Measurements from ENCODE around the gene BBS1.

BBS1 gene

DNA sequence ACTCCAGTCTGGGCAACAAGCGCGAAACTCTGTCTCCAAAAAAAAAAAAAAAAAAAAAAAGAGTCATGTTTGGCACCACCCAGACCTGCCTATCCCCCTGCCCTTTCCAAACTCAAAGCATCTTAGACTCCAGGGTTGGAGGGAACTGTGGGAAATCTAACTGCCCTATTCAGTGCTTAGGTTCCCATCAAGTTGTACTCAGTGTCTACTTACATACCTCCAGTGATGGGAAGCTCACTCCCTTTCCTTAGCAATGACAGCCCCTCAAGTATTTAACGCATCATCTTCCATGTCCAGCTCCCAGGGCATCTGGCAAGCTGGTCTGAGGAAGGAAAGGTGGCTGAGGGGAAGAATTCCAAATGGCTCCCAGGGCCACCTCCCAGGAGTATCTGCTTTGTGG is 39.3 kb downstream of the BBS1 start:
- no peak for DNase-seq (ENCODE audit: low read depth in 2 of 2)

DNA sequence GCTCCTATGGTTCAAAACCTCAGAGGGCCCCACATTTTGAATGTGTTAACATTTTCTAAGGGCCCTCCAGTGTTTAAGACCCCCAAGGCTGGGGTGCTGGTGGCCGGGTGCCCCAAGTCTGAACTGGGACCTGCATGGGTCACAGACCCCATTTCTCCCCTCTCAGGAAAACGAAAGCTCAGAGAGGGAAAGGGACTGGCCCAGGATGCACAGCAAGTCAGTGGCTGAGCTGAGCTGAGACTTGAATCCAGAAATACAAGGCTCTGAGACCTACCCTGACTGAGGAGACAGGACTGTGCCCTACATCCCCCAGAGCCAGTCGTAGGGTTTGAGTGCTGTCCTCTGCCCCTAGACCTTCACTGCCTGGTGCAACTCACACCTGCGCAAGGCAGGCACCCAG is 40.5 kb downstream of the BBS1 start:
- no peak for DNase-seq (ENCODE audit: low read depth in 2 of 2)

DNA sequence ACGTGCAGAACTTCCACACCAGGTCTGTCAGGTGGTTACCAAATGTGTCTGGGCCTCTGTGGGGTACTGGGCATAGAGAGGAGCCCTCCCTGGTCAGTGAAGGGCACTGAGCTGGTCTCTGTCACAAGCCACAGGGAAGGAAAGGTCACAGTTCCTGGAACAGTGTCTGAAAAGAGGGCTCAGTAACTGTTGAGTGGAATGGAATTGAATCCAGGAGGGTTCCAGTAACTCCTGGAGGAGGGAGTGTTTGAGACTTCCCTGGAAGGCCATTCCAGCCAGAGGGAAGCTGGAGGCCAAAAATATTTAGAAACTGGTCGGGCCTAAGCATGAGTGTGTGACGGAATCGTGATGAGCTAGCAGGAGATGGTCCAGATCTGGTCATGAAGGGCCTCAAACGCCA is 44.2 kb downstream of the BBS1 start:
- no peak for DNase-seq (ENCODE audit: low read depth in 2 of 2)

GRCh38 chr11:66555416-66555815 is 45.0 kb downstream of the BBS1 start:
- no peak for DNase-seq (ENCODE audit: low read depth in 2 of 2)

DNA sequence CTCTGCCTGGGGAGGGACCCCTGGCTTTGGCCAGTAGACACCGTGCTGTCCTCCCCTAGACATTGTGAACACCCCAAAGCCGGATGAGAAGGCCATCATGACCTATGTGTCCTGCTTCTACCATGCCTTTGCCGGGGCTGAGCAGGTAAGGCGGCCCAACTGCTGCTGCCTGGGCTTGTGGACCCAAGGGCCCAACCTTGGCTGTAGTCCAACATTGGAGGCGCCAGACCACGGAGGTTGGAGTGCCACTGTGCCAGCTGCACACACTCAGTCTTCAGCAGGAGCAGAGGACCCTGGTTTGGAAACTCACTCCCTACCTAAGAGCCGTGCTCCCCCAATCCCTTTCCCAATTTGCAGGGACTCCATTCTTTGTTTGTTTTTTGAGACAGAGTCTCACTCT is 45.7 kb downstream of the BBS1 start:
- no peak for DNase-seq (ENCODE audit: low read depth in 2 of 2)

DNA sequence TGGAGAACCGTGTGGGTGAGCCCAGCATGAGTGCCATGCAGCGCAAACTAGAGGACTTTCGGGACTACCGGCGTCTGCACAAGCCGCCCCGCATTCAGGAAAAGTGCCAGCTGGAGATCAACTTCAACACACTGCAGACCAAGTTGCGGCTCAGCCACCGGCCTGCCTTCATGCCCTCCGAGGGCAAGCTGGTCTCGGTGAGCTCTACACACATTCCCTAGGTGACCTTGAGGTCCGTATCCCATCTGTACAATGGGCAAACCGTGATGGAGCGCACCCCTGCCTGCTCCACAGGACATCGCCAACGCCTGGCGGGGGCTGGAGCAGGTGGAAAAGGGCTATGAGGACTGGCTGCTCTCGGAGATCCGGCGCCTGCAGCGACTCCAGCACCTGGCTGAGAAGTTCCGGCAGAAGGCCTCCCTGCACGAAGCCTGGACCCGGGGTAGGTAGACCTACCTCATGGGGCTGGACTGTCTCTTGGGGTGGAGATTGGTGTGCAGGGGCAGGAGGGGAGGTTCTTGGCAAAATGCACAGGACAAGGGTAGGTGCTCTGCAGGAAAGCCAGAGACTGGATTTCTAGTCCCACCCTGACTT is 47.4 kb downstream of the BBS1 start:
- no peak for DNase-seq (ENCODE audit: low read depth in 2 of 2)

- no peak for DNase-seq (ENCODE audit: low read depth in 2 of 2)
Observed at GRCh38 chr11:66559142-66559865, 48.9 kb downstream of the BBS1 start.

DNA sequence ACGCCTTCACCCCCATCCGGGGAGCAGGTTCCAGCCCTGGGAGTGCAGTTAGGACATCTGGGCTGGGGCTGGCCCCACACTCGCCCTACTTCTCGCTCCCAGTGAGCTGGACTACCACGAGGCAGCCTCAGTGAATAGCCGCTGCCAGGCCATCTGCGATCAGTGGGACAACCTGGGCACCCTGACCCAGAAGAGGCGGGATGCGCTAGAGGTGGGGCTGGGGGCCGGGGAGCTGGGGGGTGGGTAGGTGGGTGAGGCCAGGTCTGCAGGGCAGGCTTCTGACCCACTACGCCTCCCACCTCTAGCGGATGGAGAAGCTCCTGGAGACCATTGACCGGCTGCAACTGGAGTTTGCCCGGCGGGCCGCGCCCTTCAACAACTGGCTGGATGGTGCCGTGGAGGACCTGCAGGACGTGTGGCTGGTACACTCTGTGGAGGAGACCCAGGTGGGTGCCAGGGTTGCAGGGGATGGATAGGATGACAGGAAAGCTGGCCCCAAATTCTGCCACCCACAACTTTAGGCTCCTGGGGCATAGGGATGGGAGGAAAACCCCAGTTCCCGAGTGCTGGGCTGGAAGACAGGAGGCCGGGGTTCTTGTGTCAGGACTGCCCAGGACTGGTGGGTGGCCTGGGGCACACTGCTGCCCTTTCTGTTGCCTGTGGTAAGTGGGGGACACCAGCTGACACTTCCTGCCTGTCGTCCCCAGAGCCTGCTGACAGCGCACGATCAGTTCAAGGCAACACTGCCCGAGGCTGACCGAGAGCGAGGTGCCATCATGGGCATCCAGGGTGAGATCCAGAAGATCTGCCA is 49.6 kb downstream of the BBS1 start:
- DNase-seq (ENCODE audit: low read depth in 2 of 2) = no peak

DNA sequence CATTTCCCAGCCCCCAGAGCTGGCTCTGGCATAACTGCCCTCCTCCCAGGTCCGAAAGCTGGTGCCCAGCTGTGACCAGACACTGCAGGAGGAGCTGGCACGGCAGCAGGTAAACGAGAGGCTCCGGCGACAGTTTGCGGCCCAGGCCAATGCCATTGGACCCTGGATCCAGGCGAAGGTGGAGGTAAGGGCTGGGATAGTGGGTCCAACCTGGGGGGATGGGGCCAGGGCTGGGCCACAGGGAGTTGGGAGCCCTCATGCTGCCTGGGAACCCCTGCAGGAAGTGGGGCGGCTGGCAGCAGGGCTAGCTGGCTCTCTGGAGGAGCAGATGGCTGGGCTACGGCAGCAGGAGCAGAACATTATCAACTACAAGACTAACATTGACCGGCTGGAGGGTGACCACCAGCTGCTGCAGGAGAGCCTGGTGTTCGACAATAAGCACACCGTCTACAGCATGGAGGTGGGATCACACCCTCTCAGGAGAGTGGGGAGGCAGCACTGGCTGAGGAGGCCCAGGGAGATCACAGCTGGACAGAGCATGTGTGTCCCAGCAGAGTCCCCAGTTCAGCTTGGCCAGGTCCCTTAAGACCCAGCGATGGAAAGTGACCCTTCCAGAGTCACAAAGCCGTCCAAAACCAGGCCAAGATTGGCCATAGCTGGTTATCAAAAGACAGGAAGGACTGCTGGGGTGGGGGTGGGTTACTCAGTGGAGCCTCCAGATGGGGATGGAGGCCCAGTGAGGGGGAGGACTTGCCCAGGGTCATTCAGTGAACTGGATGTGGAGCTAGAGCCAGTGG is 50.9 kb downstream of the BBS1 start:
- DNase-seq (ENCODE audit: low read depth in 2 of 2) = no peak

DNA sequence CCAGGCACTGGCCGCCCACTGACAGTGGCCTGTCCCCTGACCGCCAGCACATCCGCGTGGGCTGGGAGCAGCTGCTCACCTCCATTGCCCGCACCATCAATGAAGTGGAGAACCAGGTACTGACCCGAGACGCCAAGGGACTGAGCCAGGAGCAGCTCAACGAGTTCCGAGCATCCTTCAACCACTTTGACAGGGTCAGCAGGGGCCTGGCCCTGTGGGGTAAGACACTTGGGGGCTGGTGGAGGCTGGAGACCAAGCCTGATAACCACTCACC is 51.5 kb downstream of the BBS1 start:
- DNase-seq (ENCODE audit: low read depth in 2 of 2) = no peak

- no peak for DNase-seq (ENCODE audit: low read depth in 2 of 2)
Observed at GRCh38 chr11:66562275-66562674, 51.8 kb downstream of the BBS1 start.

DNA sequence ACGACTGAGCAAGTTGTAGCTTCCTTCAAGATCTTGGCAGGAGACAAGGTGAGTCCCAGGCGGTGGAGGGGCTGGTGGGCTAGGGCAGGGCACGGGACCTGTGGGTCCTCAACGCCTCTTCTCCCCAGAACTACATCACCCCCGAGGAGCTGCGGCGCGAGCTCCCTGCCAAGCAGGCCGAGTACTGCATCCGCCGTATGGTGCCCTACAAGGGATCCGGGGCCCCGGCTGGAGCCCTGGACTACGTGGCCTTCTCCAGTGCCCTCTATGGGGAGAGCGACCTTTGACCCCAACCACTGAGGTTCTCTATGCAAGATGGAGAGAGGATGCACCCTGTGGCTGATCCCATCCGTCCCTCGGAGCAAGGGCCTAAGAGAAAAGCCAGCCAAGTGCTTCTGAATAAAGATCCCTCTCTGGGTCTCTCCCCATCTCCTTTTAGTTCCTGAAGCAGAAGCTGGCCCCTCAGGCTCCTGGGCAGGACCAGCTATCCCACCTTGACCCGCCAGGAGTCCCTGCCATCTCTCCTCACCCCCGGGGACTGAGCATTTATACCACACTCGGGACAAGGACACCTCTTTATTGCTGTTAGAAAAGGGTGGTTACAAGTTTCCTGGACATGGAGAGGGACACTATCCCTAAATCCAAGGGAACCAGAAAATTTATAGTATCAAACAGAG is 52.6 kb downstream of the BBS1 start:
- no peak for DNase-seq (ENCODE audit: low read depth in 2 of 2)

GRCh38 chr11:66563832-66564231 is 53.4 kb downstream of the BBS1 start:
- no peak for DNase-seq (ENCODE audit: low read depth in 2 of 2)

DNA sequence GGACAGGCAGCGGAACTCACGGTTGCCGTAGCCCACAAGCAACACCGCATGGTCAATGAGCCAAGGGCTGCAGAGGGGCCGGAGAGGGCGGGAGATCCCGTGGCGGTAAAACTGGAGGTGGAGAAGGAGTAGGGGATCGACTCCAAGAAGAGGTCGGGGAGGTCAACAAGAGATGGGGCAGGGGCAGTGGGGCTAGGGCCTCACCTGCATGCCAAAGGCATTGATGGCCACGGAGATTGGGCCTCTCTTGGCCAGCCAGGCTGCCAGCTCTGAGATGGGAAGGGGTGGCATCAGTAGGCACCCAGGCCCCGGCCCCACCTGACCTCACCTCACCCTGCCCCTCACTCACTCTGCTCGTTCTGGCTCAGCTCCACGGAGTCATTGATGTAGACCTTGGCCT is 54.1 kb downstream of the BBS1 start:
- no peak for DNase-seq (ENCODE audit: low read depth in 2 of 2)

DNA sequence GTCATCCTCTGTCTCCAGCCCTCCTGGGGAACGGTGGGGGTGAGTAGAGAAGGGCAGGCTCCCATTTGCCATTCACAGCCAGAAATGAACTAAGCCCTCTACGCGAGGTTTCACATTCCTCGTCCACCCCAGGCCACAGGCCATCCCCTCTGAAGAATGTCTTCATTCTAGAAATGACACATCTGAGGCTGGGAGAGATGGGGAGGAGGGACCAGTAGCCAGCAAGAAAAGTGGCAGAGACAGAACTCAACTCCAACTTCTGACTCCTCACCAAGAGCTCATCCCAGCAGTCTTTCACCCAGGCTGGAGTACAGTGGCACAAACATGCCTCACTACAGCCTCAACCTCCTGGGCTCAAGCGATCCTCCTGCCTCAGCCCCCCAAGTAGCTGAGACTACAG is 54.5 kb downstream of the BBS1 start:
- no peak for DNase-seq (ENCODE audit: low read depth in 2 of 2)

GRCh38 chr11:66566221-66566620 is 55.8 kb downstream of the BBS1 start:
- no peak for DNase-seq (ENCODE audit: low read depth in 2 of 2)

DNA sequence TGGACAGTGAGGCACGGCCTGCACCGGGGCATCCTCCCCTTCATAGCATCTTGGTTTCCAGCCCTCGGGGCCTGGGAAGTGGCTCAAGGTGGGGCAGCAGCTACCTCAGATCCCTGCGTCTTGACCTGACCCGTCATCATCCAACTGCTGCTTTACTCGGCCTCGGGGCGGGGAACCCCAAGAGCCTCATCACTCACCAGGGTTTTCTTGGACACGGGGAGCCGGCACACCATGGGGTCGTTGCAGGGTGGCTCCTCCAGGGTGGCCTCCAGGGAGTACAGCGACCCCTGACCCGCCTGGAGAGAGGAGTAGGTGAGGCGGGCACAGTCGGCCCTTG is 57.3 kb downstream of the BBS1 start:
- no peak for DNase-seq (ENCODE audit: low read depth in 2 of 2)

DNA sequence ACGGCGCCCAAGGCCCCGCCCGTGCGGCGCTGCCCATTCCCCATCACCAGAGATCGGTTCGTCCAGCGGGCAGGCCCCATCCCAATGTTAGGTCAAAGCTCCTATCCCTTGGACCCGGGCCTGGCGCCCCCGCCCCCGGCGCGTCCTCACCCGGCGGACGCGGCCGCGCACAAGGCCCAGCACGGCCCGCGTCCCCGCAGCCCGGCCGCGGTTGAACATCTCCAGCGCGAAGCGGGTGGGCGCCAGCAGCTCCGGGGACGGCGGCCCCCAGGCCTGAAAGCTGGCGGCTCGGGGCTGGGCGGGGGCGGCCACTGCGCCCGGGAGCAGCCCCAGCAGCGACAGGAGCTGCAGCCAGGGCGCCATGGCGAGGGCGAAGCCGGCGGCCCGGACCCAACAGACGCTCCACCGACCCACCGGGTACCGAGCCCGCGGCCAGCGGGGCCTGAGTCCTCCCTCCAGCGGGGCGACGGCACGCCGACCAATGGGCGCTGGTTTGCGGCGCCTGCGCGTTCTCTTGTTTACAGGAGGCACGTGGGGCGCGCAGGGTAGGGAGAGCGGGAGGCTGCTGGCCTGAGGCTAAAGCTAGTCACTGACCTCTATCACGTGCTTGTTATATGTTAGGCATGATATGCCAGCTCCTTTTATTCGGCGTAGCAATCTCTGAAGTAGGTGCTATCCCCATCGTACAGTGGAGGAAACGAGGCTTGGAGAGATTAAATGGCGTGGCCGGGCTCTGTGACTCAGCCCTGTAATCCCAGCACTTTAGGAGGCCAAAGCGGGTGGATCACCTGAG is 57.9 kb downstream of the BBS1 start, which contains the start of gene CTSF:
Gene CTSF, minus strand, starts transcription at position 483 of the 793 bp plus-strand sequence. Its CDS starts 120 bp downstream, at position 363.
- DNase-seq (ENCODE audit: low read depth in 2 of 2) = peak; percentile 59 to 62

- DNase-seq (ENCODE audit: low read depth in 2 of 2) = no peak
Observed at GRCh38 chr11:66569076-66569475, 58.6 kb downstream of the BBS1 start.

- DNase-seq (ENCODE audit: low read depth in 2 of 2) = no peak
Observed at GRCh38 chr11:66570079-66570849, 59.8 kb downstream of the BBS1 start.
